ENCODE results near the gene ANKRD55. TPM values are rescaled to one million over a fixed set of nuclear protein-coding genes. Genes with fewer than 3 reads are reported as not detected.

Gene ANKRD55
- total and polyA plus RNA-seq, 2 of the 8 experiments (the other 6 are each of a cell fraction or from before 2014, with no cell fraction given) = not detected

- TF ChIP-seq CHD7 (IDR thresholded peaks at IDR 0.05; ENCODE audit: insufficient replicate concordance, low read length) = no peak
Observed at GRCh38 chr5:56056875-56057274, 176.3 kb downstream of the ANKRD55 start (continued).
